MCF 10A (cell line): Measurements from ENCODE around the gene CSMD2. TPM values are rescaled to one million over a fixed set of nuclear protein-coding genes. Genes with fewer than 3 reads are reported as not detected.

Source experiments
- BruUV-seq: library from RNA; stranded (reverse); fragments of 400-500 nt; replicated peaks from 2 replicates; lab custom pipeline; 2021; lab: Mats Ljungman, UMichigan
- CTCF ChIA-PET: fragments of 300-600 bp; sonication (Branson Sonifier 250); formaldehyde crosslinking; extraction: SDS; loops from one replicate; lab custom pipeline; 2021; ENCODE audit warnings: antibody characterized with exemption, inconsistent platforms; lab: Yijun Ruan, JAX
- POLR2A ChIA-PET: fragments of 300-600, 350-650 bp; sonication (Branson Sonifier 250); formaldehyde crosslinking; extraction: SDS; loops from one replicate; lab custom pipeline; 2020; ENCODE audit warnings: antibody characterized with exemption, inconsistent platforms; lab: Yijun Ruan, JAX
- DNase-seq: peaks from one replicate; pipeline ENCODE4 v3.0.0-alpha.2; 2018; ENCODE audit not compliant: unreplicated experiment
- H3K27ac Mint-ChIP-seq: one replicate; pipeline ENCODE4 v1.8.0; 2022; ENCODE audit warnings: mild to moderate bottlenecking, low read depth, mixed read lengths; ENCODE audit not compliant: unreplicated experiment
- H3K27me3 Mint-ChIP-seq: one replicate; pipeline ENCODE4 v1.8.0; 2022; ENCODE audit warnings: mixed read lengths; ENCODE audit not compliant: insufficient read depth, unreplicated experiment
- H3K36me3 Mint-ChIP-seq: one replicate; pipeline ENCODE4 v1.8.0; 2022; ENCODE audit warnings: mild to moderate bottlenecking, moderate library complexity, mixed read lengths; ENCODE audit not compliant: insufficient read depth, unreplicated experiment
- H3K4me1 Mint-ChIP-seq: one replicate; pipeline ENCODE4 v1.8.0; 2022; ENCODE audit warnings: mixed read lengths; ENCODE audit not compliant: insufficient read depth, unreplicated experiment
- H3K4me3 Mint-ChIP-seq: one replicate; pipeline ENCODE4 v1.8.0; 2022; ENCODE audit warnings: mild to moderate bottlenecking, moderate library complexity, mixed read lengths; ENCODE audit not compliant: unreplicated experiment
- H3K9me3 Mint-ChIP-seq: one replicate; pipeline ENCODE4 v1.8.0; 2022; ENCODE audit warnings: mixed read lengths; ENCODE audit not compliant: unreplicated experiment
- intact Hi-C: fragments of 100-400 bp; cut with micrococcal nuclease; formaldehyde crosslinking; loops from 2 replicates; pipeline ENCODE4 v1.14.1; 2022
- total RNA-seq: library from RNA; stranded (reverse); gene quantifications from 2 replicates; pipeline ENCODE4 v1.2.3, GENCODE V29; 2022
- TF ChIP-seq, protein P1 (sequence below): fragments of 200-600 bp; IDR thresholded peaks from one replicate; pipeline ENCODE4 v1.8.0; 2022; ENCODE audit warnings: antibody characterized with exemption, mild to moderate bottlenecking; ENCODE audit not compliant: unreplicated experiment

CSMD2 gene
- total RNA-seq, 1 experiment from 2014 or later: not detected

DNA sequence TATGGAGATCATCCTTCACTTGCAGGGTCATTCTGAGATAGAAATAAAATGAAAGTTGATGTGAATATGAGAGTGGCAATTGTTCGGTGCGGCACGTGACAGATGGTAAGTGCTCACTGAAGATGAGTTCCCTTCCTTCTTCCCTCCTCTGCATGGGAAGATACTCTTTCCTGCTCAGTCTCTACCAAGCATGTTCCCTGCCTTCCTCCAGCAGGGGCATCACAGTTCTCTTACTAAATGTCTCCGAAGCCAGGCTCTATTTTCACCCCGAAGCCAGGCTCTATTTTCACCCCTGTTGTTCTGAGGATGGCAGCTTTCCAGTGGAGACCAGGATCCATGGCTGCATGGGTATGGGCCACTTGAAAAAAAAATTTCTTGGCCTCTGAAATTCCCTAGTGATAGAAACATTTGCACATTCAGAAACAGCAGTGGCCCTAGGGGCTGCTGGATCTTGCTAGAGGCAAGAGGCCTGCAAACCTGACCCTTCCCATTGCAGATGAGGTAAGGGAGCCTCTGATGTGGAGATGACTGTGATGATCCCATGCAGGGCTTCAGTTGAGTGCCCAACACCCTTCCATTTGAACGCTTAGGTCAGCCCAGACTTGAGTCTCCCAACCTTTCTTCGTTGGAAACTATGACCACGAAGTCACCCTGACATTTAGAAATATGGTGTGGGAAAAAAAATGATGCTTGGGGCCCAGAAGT is 424.8 kb downstream of the CSMD2 start:
- H3K9me3 Mint-ChIP-seq: peaks cover 16% of the 10 kb centered on the region
- intact Hi-C loops: no loop called here
- ChIA-PET CTCF (interaction anchor here (0.8 kb wide), 1 partner anchor 331 kb away, joined by 3 read pairs; no protein-coding TSS in a partner anchor), POLR2A (interaction anchor here (1.2 kb wide), 1 partner anchor 50 kb away, joined by 3 read pairs; no protein-coding TSS in a partner anchor)
- no peaks in the 10 kb centered on the region for H3K4me1 Mint-ChIP-seq
- BruUV-seq: no TSS peak
- no peak overlapping the region for H3K4me3 Mint-ChIP-seq
- no peak for DNase-seq
- H3K36me3 Mint-ChIP-seq: no peaks in the 10 kb centered on the region
- H3K27ac Mint-ChIP-seq: no peak overlapping the region
- TF ChIP-seq, protein P1, sequence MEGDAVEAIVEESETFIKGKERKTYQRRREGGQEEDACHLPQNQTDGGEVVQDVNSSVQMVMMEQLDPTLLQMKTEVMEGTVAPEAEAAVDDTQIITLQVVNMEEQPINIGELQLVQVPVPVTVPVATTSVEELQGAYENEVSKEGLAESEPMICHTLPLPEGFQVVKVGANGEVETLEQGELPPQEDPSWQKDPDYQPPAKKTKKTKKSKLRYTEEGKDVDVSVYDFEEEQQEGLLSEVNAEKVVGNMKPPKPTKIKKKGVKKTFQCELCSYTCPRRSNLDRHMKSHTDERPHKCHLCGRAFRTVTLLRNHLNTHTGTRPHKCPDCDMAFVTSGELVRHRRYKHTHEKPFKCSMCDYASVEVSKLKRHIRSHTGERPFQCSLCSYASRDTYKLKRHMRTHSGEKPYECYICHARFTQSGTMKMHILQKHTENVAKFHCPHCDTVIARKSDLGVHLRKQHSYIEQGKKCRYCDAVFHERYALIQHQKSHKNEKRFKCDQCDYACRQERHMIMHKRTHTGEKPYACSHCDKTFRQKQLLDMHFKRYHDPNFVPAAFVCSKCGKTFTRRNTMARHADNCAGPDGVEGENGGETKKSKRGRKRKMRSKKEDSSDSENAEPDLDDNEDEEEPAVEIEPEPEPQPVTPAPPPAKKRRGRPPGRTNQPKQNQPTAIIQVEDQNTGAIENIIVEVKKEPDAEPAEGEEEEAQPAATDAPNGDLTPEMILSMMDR: no peak
- no peaks in the 10 kb centered on the region for H3K27me3 Mint-ChIP-seq

DNA sequence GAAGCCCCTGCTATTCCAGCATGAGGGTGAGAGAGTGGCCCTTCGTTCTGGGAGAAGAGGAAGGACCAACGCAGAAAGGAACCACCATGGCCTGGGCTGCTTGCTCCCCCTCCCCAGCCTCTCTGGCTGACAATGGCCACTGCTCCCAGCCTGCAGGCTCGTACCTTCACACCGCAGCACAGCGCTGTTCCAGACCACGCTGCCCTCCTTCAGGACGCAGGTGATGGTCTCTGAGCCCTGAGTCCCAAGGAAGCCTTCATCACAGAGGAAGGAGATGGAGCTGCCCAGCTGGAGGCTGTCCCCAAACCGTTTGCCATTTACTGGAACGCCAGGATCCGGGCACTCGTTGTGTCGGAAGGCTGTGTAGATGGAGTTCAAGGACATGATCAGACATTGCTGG is 426.1 kb downstream of the CSMD2 start:
- no peaks in the 10 kb centered on the region for H3K36me3 Mint-ChIP-seq
- peaks cover 16% of the 10 kb centered on the region for H3K9me3 Mint-ChIP-seq
- H3K4me3 Mint-ChIP-seq: no peak overlapping the region
- BruUV-seq: no TSS peak
- ChIA-PET POLR2A (interaction anchor here (1.2 kb wide), 1 partner anchor 51 kb away, joined by 3 read pairs; no protein-coding TSS in a partner anchor), CTCF (interaction anchor here (0.7 to 0.9 kb wide), 4 partner anchors 8 to 632 kb away, joined by 3 read pairs; no protein-coding TSS in a partner anchor)
- DNase-seq: no peak
- no peaks in the 10 kb centered on the region for H3K27me3 Mint-ChIP-seq
- H3K4me1 Mint-ChIP-seq: no peaks in the 10 kb centered on the region
- TF ChIP-seq, protein P1: no peak
- intact Hi-C loops: loop anchor here (5.0 kb wide), 1 partner anchor 858 kb away; no protein-coding TSS in a partner anchor
- H3K27ac Mint-ChIP-seq: no peak overlapping the region

DNA sequence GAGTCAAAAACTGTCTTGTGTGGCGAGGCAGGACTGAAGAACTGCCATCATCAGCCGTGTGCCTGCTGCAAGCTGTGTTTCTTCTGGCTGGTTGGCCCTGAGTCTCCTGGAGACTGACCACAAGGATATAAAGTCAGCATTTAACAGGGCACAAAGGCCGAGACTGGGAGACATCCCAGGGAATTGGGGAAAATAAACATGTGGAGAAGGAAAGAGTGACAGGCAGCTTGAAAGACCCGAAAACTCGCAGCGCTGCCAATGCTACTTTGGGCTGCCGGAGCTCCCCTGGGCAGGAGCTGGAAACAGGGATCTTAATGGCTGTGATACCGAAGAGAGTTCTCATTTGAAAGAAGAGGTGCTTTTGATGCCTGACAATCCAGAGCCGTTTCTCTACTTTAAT is 426.5 kb downstream of the CSMD2 start:
- intact Hi-C loops: loop anchor here (5.0 kb wide), 1 partner anchor 859 kb away; no protein-coding TSS in a partner anchor
- Mint-ChIP-seq H3K27ac (no peak overlapping the region), H3K36me3 (no peaks in the 10 kb centered on the region), H3K4me1 (no peaks in the 10 kb centered on the region), H3K9me3 (peaks cover 16% of the 10 kb centered on the region), H3K27me3 (no peaks in the 10 kb centered on the region), H3K4me3 (no peak overlapping the region)
- TF ChIP-seq, protein P1: no peak
- ChIA-PET CTCF (interaction anchor here (0.7 to 0.9 kb wide), 2 partner anchors 125 to 632 kb away, joined by 3 read pairs; no protein-coding TSS in a partner anchor), POLR2A (no interaction called here)
- BruUV-seq: no TSS peak
- no peak for DNase-seq

DNA sequence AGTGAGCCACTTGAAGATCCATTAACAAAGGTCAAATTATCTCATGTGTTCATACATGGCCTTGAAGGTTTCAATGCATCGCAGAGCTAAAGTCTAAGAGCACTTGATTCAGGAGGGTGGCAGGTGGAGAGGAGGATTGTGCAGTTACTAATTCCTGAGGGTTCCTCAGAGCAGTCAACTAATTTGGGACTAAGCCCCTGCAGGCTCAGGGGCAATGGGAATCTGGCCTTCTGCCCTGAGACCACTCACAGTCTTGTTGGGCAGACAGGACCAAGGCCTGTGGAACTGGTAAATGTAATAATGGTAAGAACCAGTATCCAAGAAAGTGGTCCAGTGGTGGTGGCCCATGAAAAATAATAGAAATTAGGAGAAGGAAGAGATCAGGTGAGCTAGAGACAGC is 428.5 kb downstream of the CSMD2 start:
- Mint-ChIP-seq H3K36me3 (no peaks in the 10 kb centered on the region), H3K9me3 (peaks cover 20% of the 10 kb centered on the region), H3K27ac (no peak overlapping the region), H3K4me1 (no peaks in the 10 kb centered on the region), H3K27me3 (peaks cover 12% of the 10 kb centered on the region), H3K4me3 (no peak overlapping the region)
- POLR2A ChIA-PET: no interaction called here
- no peak for DNase-seq
- TF ChIP-seq, protein P1: no peak
- CTCF ChIA-PET: interaction anchor here (0.6 to 0.7 kb wide), 3 partner anchors 191 to 863 kb away, joined by 3 to 6 read pairs (median 3); no protein-coding TSS in a partner anchor
- intact Hi-C loops: loop anchor here (5.0 kb wide), 1 partner anchor 861 kb away; no protein-coding TSS in a partner anchor
- BruUV-seq: no TSS peak
